ENCODE data around the gene NR2E1. TPM values are rescaled to one million over a fixed set of nuclear protein-coding genes. Genes with fewer than 3 reads are reported as not detected.

The NR2E1 gene
- total and polyA plus RNA-seq, 2 of the 4 experiments (the other 2 are of a cell fraction) = not detected

DNA sequence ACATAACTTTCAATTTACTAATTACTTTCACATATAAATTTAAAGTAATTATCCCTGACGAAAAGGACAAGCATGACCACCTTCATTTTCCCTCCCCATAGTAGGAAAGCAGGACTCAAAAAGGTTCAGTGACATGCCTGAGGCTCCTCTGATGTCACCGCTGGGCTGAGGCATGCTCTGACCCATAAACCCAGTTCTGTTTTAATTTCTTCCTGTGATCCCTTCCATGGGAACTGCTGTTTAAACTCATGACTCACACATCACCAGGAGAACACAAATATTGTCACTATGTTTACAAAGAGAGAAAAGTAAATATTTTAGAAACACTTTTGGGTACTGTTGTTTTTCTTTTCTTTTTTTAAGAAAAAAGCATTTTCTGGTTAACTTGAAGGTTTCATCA lies 38.0 kb upstream of the NR2E1 start:
- H3K27me3 ChIP-seq (ENCODE audit: control insufficient read depth, insufficient read depth, low read length) = peaks cover 61% of the 10 kb centered on the region
- no peak overlapping the region for H3K4me3 ChIP-seq (ENCODE audit: insufficient read depth, low read depth, low read length)
- CTCF ChIA-PET = no interaction called here
- intact Hi-C loops (cut with micrococcal nuclease) = no loop called here
- no peak overlapping the region for H2AFZ ChIP-seq (replicated peaks; ENCODE audit: low read length, poor library complexity)
- H4K5ac ChIP-seq (ENCODE audit: low read depth, low read length) = no peak overlapping the region
- no peak overlapping the region for H3K14ac ChIP-seq (replicated peaks; ENCODE audit: low read depth, low read length)
- POLR2A ChIA-PET (ENCODE audit: unreplicated experiment) = no interaction called here
- no peak overlapping the region for H2BK20ac ChIP-seq (ENCODE audit: low read depth, low read length)
- no peak overlapping the region for H4K8ac ChIP-seq (ENCODE audit: low read depth in 2 of 2, low read length in 2 of 2)
- dilution Hi-C loops (cut with HindIII; ENCODE audit: low sequenced_read_pairs, unreplicated experiment) = no loop called here
- H3K36me3 ChIP-seq (ENCODE audit: control insufficient read depth, insufficient read depth, low read length) = no peaks in the 10 kb centered on the region
- H3K56ac ChIP-seq (ENCODE audit: extremely low read depth, insufficient read depth, low read length) = no peak overlapping the region
- no peak overlapping the region for H3K4ac ChIP-seq (ENCODE audit: low read depth, low read length)
- no TSS peak for BruUV-seq (replicated peaks)
- in situ Hi-C loops (cut with MboI; ENCODE audit: low sequenced_read_pairs) = no loop called here
- ATAC-seq (ENCODE audit: low read depth) (no peak), DNase-seq (no peak)
- no peak overlapping the region for H3K4me2 ChIP-seq (ENCODE audit: low read depth, low read length)
- no peak overlapping the region for H3K23ac ChIP-seq (ENCODE audit: low read depth, low read length)
- H3K4me1 ChIP-seq (ENCODE audit: control insufficient read depth, insufficient read depth, low read length) = no peaks in the 10 kb centered on the region
- H3K9me3 ChIP-seq (ENCODE audit: control insufficient read depth, insufficient read depth, low read length) = peaks cover 6% of the 10 kb centered on the region
- TF ChIP-seq CHD1 (IDR thresholded peaks at IDR 0.05; ENCODE audit: low read depth, low read length) (no peak), RFX5 (IDR thresholded peaks at IDR 0.05; ENCODE audit: low read depth, low read length) (no peak), MAFK (IDR thresholded peaks at IDR 0.05; ENCODE audit: low read depth, low read length) (no peak), SMC3 (IDR thresholded peaks at IDR 0.05; ENCODE audit: low read depth, low read length) (no peak), CTCF (conservative IDR thresholded peaks at IDR 0.05; ENCODE audit: low read depth, low read length) (no peak), MXI1 (IDR thresholded peaks at IDR 0.05; ENCODE audit: borderline replicate concordance, low read depth, low read length) (no peak), BHLHE40 (IDR thresholded peaks at IDR 0.05; ENCODE audit: low read depth, low read length) (no peak), RCOR1 (IDR thresholded peaks at IDR 0.05; ENCODE audit: insufficient replicate concordance, low read length) (no peak), NFE2L2 (IDR thresholded peaks at IDR 0.05; ENCODE audit: low read depth, low read length) (no peak), CEBPB (IDR thresholded peaks at IDR 0.05; ENCODE audit: low read depth, low read length) (no peak), MAZ (IDR thresholded peaks at IDR 0.05; ENCODE audit: borderline replicate concordance, low read depth, low read length) (no peak), RAD21 (IDR thresholded peaks at IDR 0.05; ENCODE audit: low read length) (no peak), FOS (IDR thresholded peaks at IDR 0.05; ENCODE audit: low read depth, low read length) (no peak), POLR2A (IDR thresholded peaks at IDR 0.05; ENCODE audit: low read depth, low read length) (no peak), USF2 (IDR thresholded peaks at IDR 0.05; ENCODE audit: low read depth, low read length) (no peak)
- TF ChIP-seq, protein P1, sequence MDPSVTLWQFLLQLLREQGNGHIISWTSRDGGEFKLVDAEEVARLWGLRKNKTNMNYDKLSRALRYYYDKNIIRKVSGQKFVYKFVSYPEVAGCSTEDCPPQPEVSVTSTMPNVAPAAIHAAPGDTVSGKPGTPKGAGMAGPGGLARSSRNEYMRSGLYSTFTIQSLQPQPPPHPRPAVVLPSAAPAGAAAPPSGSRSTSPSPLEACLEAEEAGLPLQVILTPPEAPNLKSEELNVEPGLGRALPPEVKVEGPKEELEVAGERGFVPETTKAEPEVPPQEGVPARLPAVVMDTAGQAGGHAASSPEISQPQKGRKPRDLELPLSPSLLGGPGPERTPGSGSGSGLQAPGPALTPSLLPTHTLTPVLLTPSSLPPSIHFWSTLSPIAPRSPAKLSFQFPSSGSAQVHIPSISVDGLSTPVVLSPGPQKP (IDR thresholded peaks at IDR 0.05; ENCODE audit: borderline replicate concordance, low read depth, low read length) = no peak
- H2BK5ac ChIP-seq (ENCODE audit: low read depth, low read length, poor library complexity, severe bottlenecking) = no peak overlapping the region
- H2BK120ac ChIP-seq (ENCODE audit: low read depth, low read length) = no peak overlapping the region
- no peaks in the 10 kb centered on the region for H4K20me1 ChIP-seq (ENCODE audit: insufficient read depth, low read length)
- H3K18ac ChIP-seq (ENCODE audit: low read depth, low read length) = no peak overlapping the region
- H3K79me1 ChIP-seq (ENCODE audit: low read depth in 1 of 2, low read length in 2 of 2) = no peaks in the 10 kb centered on the region
- no CpG with 5 or more reads among the region's 2 CpGs for WGBS, 2 experiments (ENCODE audit: extremely low coverage in 2 of 2, insufficient read length in 1 of 2)
- H3K9ac ChIP-seq (ENCODE audit: low read depth, low read length) = no peak overlapping the region
- no peak overlapping the region for H2AK9ac ChIP-seq (replicated peaks; ENCODE audit: low read depth, low read length, poor library complexity)
- H2AK5ac ChIP-seq (ENCODE audit: low read depth, low read length) = no peak overlapping the region
- H3K9me1 ChIP-seq (ENCODE audit: insufficient read depth, low read length) = no peaks in the 10 kb centered on the region
- no peak overlapping the region for H3K27ac ChIP-seq (ENCODE audit: insufficient read depth, low read length)
- no peak overlapping the region for H2BK15ac ChIP-seq (ENCODE audit: low read depth, low read length)
- no peak overlapping the region for H4K91ac ChIP-seq (ENCODE audit: insufficient read depth, low read depth, low read length)

Measured in IMR-90 (cell line).